Vagina (tissue), 2 donors: ENCODE measurements around the gene MCM3AP.

Experiments used
- CTCF ChIP-seq, 3 experiments: fragments of 450-650 bp in 2 of 3; fragments of 200-600 bp in 1 of 3; sonication (generic) in 1 of 3; IDR thresholded peaks; one replicate each; pipeline ENCODE4 v1.5.1; 2017 to 2019; ENCODE audit warnings: antibody characterized with exemption in 3 of 3, mild to moderate bottlenecking in 2 of 3, moderate library complexity in 2 of 3
- POLR2AphosphoS5 ChIP-seq, 2 donors: sonication (generic); formaldehyde crosslinking; IDR thresholded peaks; one replicate each; pipeline ENCODE4 v1.9.0; 2017; ENCODE audit warnings: antibody characterized with exemption in 2 of 2, mild to moderate bottlenecking in 2 of 2, low read depth in 1 of 2; ENCODE audit not compliant: insufficient read depth in 1 of 2

GRCh38 chr21:46325073-46325912 is 39.9 kb upstream of the MCM3AP start:
- TF ChIP-seq POLR2AphosphoS5 (IDR thresholded peaks at IDR 0.05; ENCODE audit: insufficient read depth in 1 of 2, low read depth in 1 of 2) = no peak
- TF ChIP-seq CTCF (IDR thresholded peaks at IDR 0.05) = no peak
